ENCODE results near the gene TMEM187.

TMEM187 gene

GRCh38 chrX:154006947-154007346 is 34.4 kb downstream of the TMEM187 start:
- no peak for FAIRE-seq

GRCh38 chrX:154008521-154008920 is 36.0 kb downstream of the TMEM187 start:
- no peak for FAIRE-seq

GRCh38 chrX:154010330-154011087 is 38.0 kb downstream of the TMEM187 start:
- no peak for FAIRE-seq

- FAIRE-seq = no peak
Measured at GRCh38 chrX:154011376-154012335, 39.1 kb downstream of the TMEM187 start.

- FAIRE-seq = no peak
Measured at GRCh38 chrX:154012336-154012991, 39.9 kb downstream of the TMEM187 start.

GRCh38 chrX:154013001-154013421 is 40.5 kb downstream of the TMEM187 start:
- FAIRE-seq = no peak

- no peak for FAIRE-seq
Measured at GRCh38 chrX:154013614-154014360, 41.2 kb downstream of the TMEM187 start.

- no peak for FAIRE-seq
Measured at GRCh38 chrX:154014429-154015380, 42.2 kb downstream of the TMEM187 start.

- FAIRE-seq = no peak
Measured at GRCh38 chrX:154015581-154016264, 43.2 kb downstream of the TMEM187 start.

- no peak for FAIRE-seq
Measured at GRCh38 chrX:154016366-154017076, 44.0 kb downstream of the TMEM187 start.

- no peak for FAIRE-seq
Measured at GRCh38 chrX:154017766-154018517, 45.4 kb downstream of the TMEM187 start.

- FAIRE-seq = no peak
Measured at GRCh38 chrX:154018518-154019060, 46.0 kb downstream of the TMEM187 start.

- FAIRE-seq = no peak
Measured at GRCh38 chrX:154019061-154019621, 46.6 kb downstream of the TMEM187 start.

- FAIRE-seq = no peak
Measured at GRCh38 chrX:154019633-154020528, 47.3 kb downstream of the TMEM187 start, which contains the start of gene IRAK1. Gene IRAK1 (minus strand): TSS chrX:154019902. CDS start chrX:154019812, 90 bp downstream.

GRCh38 chrX:154020536-154021115 is 48.1 kb downstream of the TMEM187 start:
- FAIRE-seq = no peak

GRCh38 chrX:154021131-154021611 is 48.6 kb downstream of the TMEM187 start:
- FAIRE-seq = no peak

GRCh38 chrX:154022108-154022507 is 49.6 kb downstream of the TMEM187 start:
- no peak for FAIRE-seq

Measured in islet of Langerhans (tissue), 1 donor.